GM19043 (cell line): ENCODE results near the gene KIF1B.
A peak's percentile ranks its signal among the peaks of the same experiment; 100 is the strongest.

Experiments used
- ATAC-seq: cut with Tn5 transposase; IDR thresholded peaks from one replicate; pipeline ENCODE4 v1.9.1; 2021; ENCODE audit warnings: low read depth; ENCODE audit not compliant: unreplicated experiment

KIF1B gene, protein sequence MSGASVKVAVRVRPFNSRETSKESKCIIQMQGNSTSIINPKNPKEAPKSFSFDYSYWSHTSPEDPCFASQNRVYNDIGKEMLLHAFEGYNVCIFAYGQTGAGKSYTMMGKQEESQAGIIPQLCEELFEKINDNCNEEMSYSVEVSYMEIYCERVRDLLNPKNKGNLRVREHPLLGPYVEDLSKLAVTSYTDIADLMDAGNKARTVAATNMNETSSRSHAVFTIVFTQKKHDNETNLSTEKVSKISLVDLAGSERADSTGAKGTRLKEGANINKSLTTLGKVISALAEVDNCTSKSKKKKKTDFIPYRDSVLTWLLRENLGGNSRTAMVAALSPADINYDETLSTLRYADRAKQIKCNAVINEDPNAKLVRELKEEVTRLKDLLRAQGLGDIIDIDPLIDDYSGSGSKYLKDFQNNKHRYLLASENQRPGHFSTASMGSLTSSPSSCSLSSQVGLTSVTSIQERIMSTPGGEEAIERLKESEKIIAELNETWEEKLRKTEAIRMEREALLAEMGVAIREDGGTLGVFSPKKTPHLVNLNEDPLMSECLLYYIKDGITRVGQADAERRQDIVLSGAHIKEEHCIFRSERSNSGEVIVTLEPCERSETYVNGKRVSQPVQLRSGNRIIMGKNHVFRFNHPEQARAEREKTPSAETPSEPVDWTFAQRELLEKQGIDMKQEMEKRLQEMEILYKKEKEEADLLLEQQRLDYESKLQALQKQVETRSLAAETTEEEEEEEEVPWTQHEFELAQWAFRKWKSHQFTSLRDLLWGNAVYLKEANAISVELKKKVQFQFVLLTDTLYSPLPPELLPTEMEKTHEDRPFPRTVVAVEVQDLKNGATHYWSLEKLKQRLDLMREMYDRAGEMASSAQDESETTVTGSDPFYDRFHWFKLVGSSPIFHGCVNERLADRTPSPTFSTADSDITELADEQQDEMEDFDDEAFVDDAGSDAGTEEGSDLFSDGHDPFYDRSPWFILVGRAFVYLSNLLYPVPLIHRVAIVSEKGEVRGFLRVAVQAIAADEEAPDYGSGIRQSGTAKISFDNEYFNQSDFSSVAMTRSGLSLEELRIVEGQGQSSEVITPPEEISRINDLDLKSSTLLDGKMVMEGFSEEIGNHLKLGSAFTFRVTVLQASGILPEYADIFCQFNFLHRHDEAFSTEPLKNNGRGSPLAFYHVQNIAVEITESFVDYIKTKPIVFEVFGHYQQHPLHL (N-terminal part only)

DNA sequence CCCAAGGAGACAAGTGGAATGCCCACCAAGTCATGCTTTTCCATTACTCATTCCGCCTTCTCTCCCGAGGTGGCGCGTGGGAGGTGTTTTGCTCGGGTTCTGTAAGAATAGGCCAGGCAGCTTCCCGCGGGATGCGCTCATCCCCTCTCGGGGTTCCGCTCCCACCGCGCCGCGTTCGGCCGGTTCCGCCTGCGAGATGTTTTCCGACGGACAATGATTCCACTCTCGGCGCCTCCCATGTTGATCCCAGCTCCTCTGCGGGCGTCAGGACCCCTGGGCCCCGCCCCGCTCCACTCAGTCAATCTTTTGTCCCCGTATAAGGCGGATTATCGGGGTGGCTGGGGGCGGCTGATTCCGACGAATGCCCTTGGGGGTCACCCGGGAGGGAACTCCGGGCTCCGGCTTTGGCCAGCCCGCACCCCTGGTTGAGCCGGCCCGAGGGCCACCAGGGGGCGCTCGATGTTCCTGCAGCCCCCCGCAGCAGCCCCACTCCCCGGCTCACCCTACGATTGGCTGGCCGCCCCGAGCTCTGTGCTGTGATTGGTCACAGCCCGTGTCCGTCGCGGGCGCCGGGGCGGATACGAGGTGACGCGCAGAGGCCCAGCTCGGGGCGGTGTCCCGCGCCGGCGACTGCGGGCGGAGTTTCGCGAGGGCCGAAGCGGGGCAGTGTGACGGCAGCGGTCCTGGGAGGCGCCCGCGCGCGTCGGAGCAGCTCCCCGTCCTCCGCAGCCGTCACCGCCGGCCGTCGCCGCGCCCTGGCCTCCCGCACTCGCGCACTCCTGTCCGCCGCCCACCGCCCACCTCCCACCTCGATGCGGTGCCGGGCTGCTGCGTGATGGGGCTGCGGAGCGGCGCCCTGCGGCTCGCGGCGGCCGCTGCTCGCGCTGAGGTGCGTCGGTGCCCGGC, at the start of gene KIF1B:
Gene KIF1B (plus strand): TSS at position 666 of the 906 bp plus-strand sequence. CDS start 21,759 bp downstream, outside the sequence.
- ATAC-seq: peak; percentile 98

DNA sequence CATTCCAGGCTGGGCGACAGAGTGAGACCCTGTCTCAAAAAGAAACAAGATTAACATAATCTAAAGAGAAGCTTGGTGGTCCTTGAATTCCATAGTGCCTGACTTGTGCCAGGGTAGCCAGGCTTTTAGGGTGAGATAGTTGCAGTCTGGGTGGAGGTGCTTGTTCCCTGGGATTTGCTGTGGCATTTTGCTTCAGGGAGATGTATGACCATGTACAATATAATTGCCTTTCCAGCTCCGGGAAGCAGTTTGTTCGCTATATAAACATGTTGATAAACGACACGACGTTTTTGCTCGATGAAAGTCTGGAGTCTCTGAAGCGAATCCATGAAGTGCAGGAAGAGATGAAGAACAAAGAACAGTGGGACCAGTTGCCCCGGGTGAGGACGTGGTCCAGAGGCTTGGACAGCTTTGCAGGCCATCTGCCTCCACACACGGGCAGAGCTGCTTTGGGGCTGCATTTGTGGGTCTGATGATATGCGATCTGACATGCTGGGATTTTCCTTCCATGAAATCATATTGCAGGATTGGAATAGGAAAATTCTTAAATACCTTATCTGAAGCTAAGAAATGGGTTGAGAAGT, 49.4 kb upstream of the KIF1B start:
- ATAC-seq: no peak

DNA sequence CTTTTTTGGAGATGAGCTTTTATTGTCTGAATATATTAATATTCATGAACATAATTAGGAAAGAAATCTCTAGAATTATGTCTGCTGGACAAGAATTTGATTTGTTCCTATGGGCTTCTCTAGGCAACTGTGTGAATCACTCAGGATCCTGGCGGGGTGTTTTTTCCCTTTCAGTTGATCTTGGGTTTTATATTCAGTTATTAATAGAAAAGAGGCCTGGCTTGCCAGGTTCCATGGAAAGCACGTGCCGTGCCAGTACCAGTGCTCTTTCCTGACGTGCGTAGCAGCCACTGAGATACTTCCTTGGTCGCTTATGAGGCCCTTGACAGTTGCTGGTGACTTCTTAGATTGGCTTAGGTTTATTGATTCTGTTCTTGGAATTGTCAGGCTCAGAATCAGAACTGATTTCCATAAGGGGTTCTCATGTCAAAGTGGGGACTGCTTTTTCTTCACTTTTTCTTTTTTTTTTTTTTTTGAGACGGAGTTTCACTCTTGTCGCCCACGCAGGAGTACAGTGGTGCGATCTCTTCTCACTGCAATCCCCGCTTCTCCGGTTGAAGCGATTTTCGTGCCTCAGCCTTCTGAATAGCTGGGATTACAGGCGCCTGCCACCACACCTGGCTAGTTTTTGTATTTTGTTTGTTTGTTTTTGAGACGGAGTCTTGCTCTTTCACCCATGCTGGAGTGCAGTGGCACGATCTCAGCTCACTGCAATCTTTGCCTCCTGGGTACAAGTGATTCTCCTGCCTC, 48.7 kb upstream of the KIF1B start:
- ATAC-seq: no peak

DNA sequence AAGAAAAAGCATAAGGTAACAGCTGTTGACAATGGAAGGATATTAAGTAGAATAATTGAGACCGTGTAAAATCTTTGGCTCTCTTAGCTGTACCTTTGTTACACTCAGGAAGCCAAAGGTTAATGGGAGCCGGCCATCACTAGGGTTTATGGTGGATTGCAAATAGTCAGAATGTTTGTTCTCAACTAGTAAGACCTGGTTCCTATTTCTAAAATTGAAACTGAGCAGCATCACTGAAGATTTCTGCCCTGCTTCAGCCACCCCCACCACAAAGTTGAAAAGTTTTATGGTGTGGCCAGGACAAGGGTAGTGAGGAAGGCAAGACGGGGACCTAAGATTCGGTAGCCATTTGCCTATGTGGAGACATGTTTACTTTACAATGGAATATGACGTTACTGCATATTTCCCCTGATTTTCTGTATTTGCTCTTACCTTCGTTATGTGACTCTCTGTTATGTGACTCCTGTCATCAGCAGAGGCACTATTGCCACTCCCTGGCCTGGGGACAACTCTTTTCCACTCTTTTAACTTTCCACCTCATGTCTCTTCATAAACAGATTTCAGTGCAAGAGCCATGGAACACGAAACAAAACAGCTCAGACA, 41.4 kb upstream of the KIF1B start:
- no peak for ATAC-seq

DNA sequence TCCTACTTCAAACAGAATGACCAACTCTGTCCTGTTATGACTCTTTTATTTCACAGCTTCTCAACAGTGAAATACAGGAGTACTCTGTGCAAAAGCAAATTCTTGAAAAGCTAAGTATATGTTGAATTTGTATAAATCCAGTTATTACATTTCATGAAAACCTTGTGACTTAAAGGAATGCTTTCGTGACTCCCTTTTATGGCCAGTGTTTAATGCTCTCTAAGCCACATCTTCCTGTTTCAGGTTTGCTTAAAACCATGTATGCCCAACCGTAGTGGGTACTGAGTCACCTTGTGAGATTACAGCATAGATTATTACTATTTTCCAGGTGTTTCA, 40.2 kb upstream of the KIF1B start:
- peak; percentile 67 for ATAC-seq

GRCh38 chr1:10171105-10171767, 39.1 kb upstream of the KIF1B start:
- no peak for ATAC-seq

DNA sequence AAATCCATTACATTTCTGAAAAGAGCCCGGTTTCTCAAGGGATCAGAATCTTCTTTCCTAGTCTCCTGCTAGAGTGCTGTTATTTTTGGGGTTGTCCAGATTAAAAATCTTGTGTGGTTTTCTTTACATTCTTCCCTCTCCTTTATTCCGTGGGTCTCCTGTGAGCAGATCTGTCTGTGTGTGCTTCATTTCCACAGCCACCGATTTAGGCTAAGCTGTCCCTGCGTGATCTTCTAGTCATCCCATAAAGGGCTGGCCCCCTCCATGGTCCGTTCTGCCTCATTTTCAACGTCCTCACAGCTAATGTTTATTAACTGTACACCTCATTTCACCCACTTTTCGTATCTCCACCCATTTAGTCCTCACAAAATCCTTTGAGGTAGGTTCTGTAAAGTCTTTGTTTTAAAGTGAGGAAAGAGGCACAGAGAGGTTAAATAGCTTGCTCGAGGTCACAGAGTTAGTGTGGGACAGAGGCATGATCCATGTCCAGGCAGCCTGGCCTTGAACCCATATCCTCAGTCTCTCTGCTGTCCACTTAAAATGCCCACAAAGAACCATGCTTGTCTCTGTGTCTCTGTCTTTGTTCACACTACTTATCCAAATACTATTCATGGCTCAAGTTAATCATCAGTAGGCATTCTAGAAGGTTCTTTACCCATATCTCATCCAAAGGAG, 38.2 kb upstream of the KIF1B start:
- ATAC-seq: no peak

DNA sequence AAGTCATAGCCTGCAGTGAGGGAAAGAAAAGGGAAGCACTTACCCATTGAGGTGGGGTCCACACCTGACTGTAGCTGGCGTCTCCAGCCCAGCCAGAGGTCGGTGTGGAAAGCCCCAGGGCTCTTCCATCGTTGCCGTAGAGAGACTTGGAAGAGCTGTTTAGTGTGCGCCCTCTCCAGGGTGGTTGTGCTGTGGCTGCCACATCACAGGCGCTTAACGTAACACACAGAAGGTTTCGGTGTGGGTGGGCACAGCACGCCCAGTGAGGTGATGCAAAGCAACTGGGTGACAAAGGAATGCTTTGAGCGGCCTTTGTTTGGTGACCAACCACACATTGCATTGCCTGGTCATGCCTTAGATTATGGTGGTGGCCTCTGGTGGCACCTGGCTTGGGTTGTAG, 36.8 kb upstream of the KIF1B start:
- ATAC-seq: no peak

GRCh38 chr1:10177876-10178275, 32.5 kb upstream of the KIF1B start:
- ATAC-seq: no peak

GRCh38 chr1:10178597-10179405, 31.6 kb upstream of the KIF1B start:
- ATAC-seq: no peak

DNA sequence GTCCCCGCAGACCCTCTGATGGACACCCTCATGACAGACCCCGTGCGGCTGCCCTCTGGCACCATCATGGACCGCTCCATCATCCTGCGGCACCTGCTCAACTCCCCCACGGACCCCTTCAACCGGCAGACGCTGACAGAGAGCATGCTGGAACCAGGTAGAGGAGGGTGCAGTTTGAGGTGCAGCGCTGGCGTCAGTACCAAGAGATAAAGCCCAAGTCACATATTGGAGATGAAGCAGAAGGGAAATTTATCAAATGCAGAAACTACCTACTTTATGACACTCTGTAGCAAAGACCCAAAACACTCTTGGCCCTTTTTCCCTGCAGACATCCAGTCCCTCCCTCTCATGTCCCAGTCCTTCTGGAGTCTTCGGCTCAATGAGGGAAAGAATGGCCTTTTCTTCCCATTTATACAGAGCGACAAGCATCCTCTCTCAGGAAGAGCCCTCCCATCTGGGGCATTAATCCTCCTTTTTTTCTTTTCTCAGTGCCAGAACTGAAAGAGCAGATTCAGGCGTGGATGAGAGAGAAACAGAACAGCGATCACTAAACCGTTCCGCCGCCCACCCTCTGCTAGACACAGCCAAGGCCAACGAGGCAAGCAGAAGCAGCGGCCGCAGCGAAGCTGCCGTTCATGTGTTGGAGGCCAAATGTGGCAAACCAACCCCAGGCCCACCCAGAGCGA, 30.8 kb upstream of the KIF1B start:
- no peak for ATAC-seq

DNA sequence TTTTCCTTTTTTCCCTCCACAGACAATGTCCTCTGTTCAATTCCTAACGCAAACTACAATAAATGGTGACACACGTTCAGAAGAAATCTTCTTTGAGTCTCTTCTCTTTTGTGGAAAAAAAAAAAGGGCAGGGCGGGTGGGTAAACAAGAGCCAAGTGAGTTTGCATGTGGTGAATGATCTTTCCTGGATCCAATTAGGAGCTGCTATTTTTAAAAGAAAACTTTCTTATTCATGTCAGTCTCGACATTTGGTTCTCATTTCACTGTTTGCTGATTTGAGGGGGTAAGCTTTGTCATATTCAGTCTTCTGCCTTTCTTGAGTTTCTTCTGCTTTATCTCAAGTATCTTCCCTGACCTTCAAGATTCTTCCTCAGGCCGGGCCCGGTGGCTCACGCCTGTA, 29.2 kb upstream of the KIF1B start:
- ATAC-seq: no peak

GRCh38 chr1:10185759-10186158, 24.6 kb upstream of the KIF1B start:
- no peak for ATAC-seq

GRCh38 chr1:10186331-10187025, 23.9 kb upstream of the KIF1B start:
- no peak for ATAC-seq

- no peak for ATAC-seq
These were observed 23.4 kb upstream of the KIF1B start for GRCh38 chr1:10187026-10187334.
